ENCODE measurements around the gene RALBP1. TPM values are rescaled to one million over a fixed set of nuclear protein-coding genes. Genes with fewer than 3 reads are reported as not detected.

RALBP1 gene
- total and polyA plus RNA-seq, 2 of the 8 experiments (the other 6 are each of a cell fraction or from before 2014, with no cell fraction given), result 40.3 to 67.8 TPM

DNA sequence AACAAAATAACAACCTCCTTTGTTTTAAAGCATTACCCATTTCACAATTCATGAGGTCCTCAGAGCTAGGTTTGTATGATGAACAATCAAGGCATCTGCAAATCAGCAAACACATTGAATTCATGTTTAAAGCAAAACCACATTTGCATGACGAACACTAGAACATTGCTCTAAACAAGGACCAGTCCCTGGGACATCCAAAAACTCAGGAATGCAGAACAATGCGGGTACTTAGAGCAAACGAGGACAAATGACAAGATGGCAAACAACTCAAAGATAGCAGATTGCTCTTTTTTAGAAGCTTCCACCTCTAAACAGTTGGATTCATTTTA is 45.7 kb upstream of the RALBP1 start:
- DNase-seq (ENCODE audit: low read depth in 1 of 2, low spot score in 2 of 2) (no peak), FAIRE-seq (no peak)
- Histone ChIP-seq H3K4ac (replicated peaks; ENCODE audit: insufficient read length, low read depth, low read length) (no peak overlapping the region), H3K27me3 (replicated peaks in 1 of 4; ENCODE audit: control insufficient read depth in 3 of 4, extremely low read depth in 1 of 4, insufficient read depth in 3 of 4, low read length in 3 of 4) (no peaks in the 10 kb centered on the region), H3K27ac (ENCODE audit: low read depth, low read length) (no peak overlapping the region), H2BK5ac (ENCODE audit: low read depth, low read length) (no peak overlapping the region), H3K14ac (ENCODE audit: insufficient read length) (no peak overlapping the region), H3K4me3 (ENCODE audit: extremely low read depth in 1 of 4, insufficient read depth in 2 of 4, low read depth in 3 of 4, low read length in 4 of 4) (no peak overlapping the region), H3K79me1 (ENCODE audit: low read depth, low read length) (no peaks in the 10 kb centered on the region), H2BK12ac (ENCODE audit: low read depth, low read length) (no peak overlapping the region), H4K91ac (replicated peaks; ENCODE audit: insufficient read length, low read length) (no peak overlapping the region), H3K56ac (replicated peaks; ENCODE audit: insufficient read length, low read depth, low read length) (no peak overlapping the region), H3K18ac (ENCODE audit: extremely low read depth, low read length) (no peak overlapping the region), H3K9ac (replicated peaks in 1 of 4; ENCODE audit: extremely low read depth in 1 of 4, low read depth in 3 of 4, low read length in 3 of 4) (no peak overlapping the region), H2AFZ (ENCODE audit: low read length) (no peak overlapping the region), H3K23me2 (ENCODE audit: low read depth, low read length) (no peaks in the 10 kb centered on the region), H3K36me3 (ENCODE audit: control insufficient read depth in 2 of 4, insufficient read depth in 4 of 4, low read length in 3 of 4) (no peaks in the 10 kb centered on the region), H3K4me1 (replicated peaks in 1 of 4; ENCODE audit: control insufficient read depth in 3 of 4, insufficient read depth in 4 of 4, low read length in 3 of 4) (peaks cover 0 to 11% (median 3%) of the 10 kb centered on the region in 4 experiments; a peak in 5 of 7 replicates), H3K23ac (ENCODE audit: insufficient read length) (no peak overlapping the region), H2BK20ac (ENCODE audit: low read length) (no peak overlapping the region), H3K79me2 (ENCODE audit: control insufficient read depth in 1 of 2, insufficient read depth in 2 of 2, low read length in 2 of 2) (no peaks in the 10 kb centered on the region), H3K4me2 (ENCODE audit: insufficient read depth in 1 of 2, low read depth in 2 of 2, low read length in 2 of 2) (no peak overlapping the region), H4K5ac (ENCODE audit: insufficient read length, low read depth, low read length) (no peak overlapping the region), H4K8ac (ENCODE audit: extremely low read depth, insufficient read depth, low read length) (no peak overlapping the region), H4K20me1 (replicated peaks in 1 of 2; ENCODE audit: control insufficient read depth in 1 of 2, insufficient read depth in 2 of 2, low read length in 2 of 2) (no peaks in the 10 kb centered on the region), H2BK15ac (ENCODE audit: low read length) (no peak overlapping the region), H2AK5ac (ENCODE audit: low read depth, low read length) (no peak overlapping the region), H2BK120ac (replicated peaks; ENCODE audit: low read depth, low read length) (no peak overlapping the region), H3K9me3 (ENCODE audit: insufficient read depth in 2 of 2, low read depth in 1 of 2, low read length in 1 of 2) (peaks cover 2 to 6% of the 10 kb centered on the region in 2 experiments; a peak in 2 of 4 replicates)
- POLR2A ChIA-PET (ENCODE audit: partially characterized antibody), result no interaction called here
- CTCF ChIA-PET (ENCODE audit: partially characterized antibody), result interaction anchor here (1.4 kb wide), 1 partner anchor 26 kb away, joined by 4 read pairs; no protein-coding TSS in a partner anchor
- WGBS, 2 experiments (ENCODE audit: extremely low coverage in 1 of 2, insufficient coverage in 1 of 2, insufficient read length in 1 of 2, insufficient replicate concordance in 2 of 2, low coverage in 1 of 2, low lambda C conversion rate in 2 of 2, missing lambda C conversion rate in 1 of 2), result 85% methylated on average over 3 of the region's 3 CpGs; no CpG with 5 or more reads in 1 of the 2 experiments
- TF ChIP-seq KDM1A (IDR thresholded peaks at IDR 0.05; ENCODE audit: borderline replicate concordance, low read length), result no peak
- TF ChIP-seq RBBP5 (IDR thresholded peaks at IDR 0.05; ENCODE audit: borderline replicate concordance, low read depth, low read length), result no peak
- no peak for TF ChIP-seq KDM4A (IDR thresholded peaks at IDR 0.05; ENCODE audit: low read depth, low read length, severe bottlenecking)
- TF ChIP-seq JUND (IDR thresholded peaks at IDR 0.05; ENCODE audit: low read length), result no peak
- TF ChIP-seq, protein P1, sequence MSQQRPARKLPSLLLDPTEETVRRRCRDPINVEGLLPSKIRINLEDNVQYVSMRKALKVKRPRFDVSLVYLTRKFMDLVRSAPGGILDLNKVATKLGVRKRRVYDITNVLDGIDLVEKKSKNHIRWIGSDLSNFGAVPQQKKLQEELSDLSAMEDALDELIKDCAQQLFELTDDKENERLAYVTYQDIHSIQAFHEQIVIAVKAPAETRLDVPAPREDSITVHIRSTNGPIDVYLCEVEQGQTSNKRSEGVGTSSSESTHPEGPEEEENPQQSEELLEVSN (IDR thresholded peaks at IDR 0.05), result no peak
- TF ChIP-seq BRCA1 (IDR thresholded peaks at IDR 0.05; ENCODE audit: low read depth, low read length), result no peak
- TF ChIP-seq MAFK (IDR thresholded peaks at IDR 0.05; ENCODE audit: low read depth, low read length), result no peak
- no peak for TF ChIP-seq CBX8 (IDR thresholded peaks at IDR 0.05; ENCODE audit: borderline replicate concordance, low read depth, low read length)
- TF ChIP-seq SP2 (IDR thresholded peaks at IDR 0.05; ENCODE audit: low read length), result no peak

All from H1 (cell line).